Bronchial epithelial cell (primary cell): ENCODE measurements around the gene PTPRE. TPM values are rescaled to one million over a fixed set of nuclear protein-coding genes. Genes with fewer than 3 reads are reported as not detected.

Source experiments
- DNase-seq: peaks from one replicate; pipeline ENCODE4 v3.0.0-alpha.2; 2010; ENCODE audit warnings: low read depth
- FAIRE-seq: peaks from 2 replicates; lab custom pipeline; 2011; peaks lifted over from hg19 to GRCh38; lab: Jason Lieb, UNC
- H3K27me3 ChIP-seq: 2 replicates; pipeline ENCODE4 v1.5.1; 2011; ENCODE audit warnings: low read length; ENCODE audit not compliant: control insufficient read depth, insufficient read depth
- H3K36me3 ChIP-seq: 2 replicates; pipeline ENCODE4 v1.5.1; 2011; ENCODE audit warnings: low read length; ENCODE audit not compliant: control insufficient read depth, insufficient read depth
- H3K4me3 ChIP-seq: 2 replicates; pipeline ENCODE4 v1.5.1; 2011; ENCODE audit warnings: mild to moderate bottlenecking, low read depth, low read length, control low read depth
- CTCF ChIP-seq: IDR thresholded peaks from 2 replicates; pipeline ENCODE4 v1.5.1; 2011; ENCODE audit warnings: mild to moderate bottlenecking, moderate library complexity, low read length, control low read depth, inconsistent platforms; ENCODE audit not compliant: insufficient read depth, severe bottlenecking
- total RNA-seq: library from RNA; depleted of rRNA; stranded (reverse); fragments of >200 nt; gene quantifications from 2 replicates; pipeline ENCODE4 v1.2.1, GENCODE V29; 2014

The PTPRE gene
- total RNA-seq, 1 donor from 2014 or later = 7.9 TPM

GRCh38 chr10:127869329-127869728 is 37.6 kb upstream of the PTPRE start:
- no peaks in the 10 kb centered on the region for H3K36me3 ChIP-seq
- H3K27me3 ChIP-seq = no peaks in the 10 kb centered on the region
- no peak for FAIRE-seq
- H3K4me3 ChIP-seq = no peak overlapping the region
- no peak for TF ChIP-seq CTCF
- peak; percentile 55 for DNase-seq

- no peak for DNase-seq
- Histone ChIP-seq H3K36me3 (no peaks in the 10 kb centered on the region), H3K4me3 (no peak overlapping the region), H3K27me3 (no peaks in the 10 kb centered on the region)
- no peak for FAIRE-seq
- TF ChIP-seq CTCF = no peak
Observed at GRCh38 chr10:127871631-127872010, 35.3 kb upstream of the PTPRE start.

- TF ChIP-seq CTCF = no peak
- H3K27me3 ChIP-seq = no peaks in the 10 kb centered on the region
- FAIRE-seq (no peak), DNase-seq (peak; percentile 75)
- no peak overlapping the region for H3K4me3 ChIP-seq
- no peaks in the 10 kb centered on the region for H3K36me3 ChIP-seq
Observed at GRCh38 chr10:127872011-127872761, 34.7 kb upstream of the PTPRE start.

- Histone ChIP-seq H3K36me3 (no peaks in the 10 kb centered on the region), H3K27me3 (no peaks in the 10 kb centered on the region), H3K4me3 (no peak overlapping the region)
- no peak for TF ChIP-seq CTCF
- no peak for DNase-seq
- FAIRE-seq = no peak
Observed at GRCh38 chr10:127872871-127873600, 33.9 kb upstream of the PTPRE start.

GRCh38 chr10:127873901-127874470 is 32.9 kb upstream of the PTPRE start:
- no peak for TF ChIP-seq CTCF
- H3K27me3 ChIP-seq = no peaks in the 10 kb centered on the region
- no peak overlapping the region for H3K4me3 ChIP-seq
- H3K36me3 ChIP-seq = no peaks in the 10 kb centered on the region
- no peak for FAIRE-seq
- DNase-seq = no peak
